Endothelial cell (in vitro differentiated cells): ENCODE measurements around the gene SNCAIP. TPM values are rescaled to one million over a fixed set of nuclear protein-coding genes. Genes with fewer than 3 reads are reported as not detected.

Experiments
- DNase-seq: peaks from one replicate; pipeline ENCODE4 v3.0.0; 2021; ENCODE audit warnings: low spot score
- H3K27ac Mint-ChIP-seq: one replicate; pipeline ENCODE4 v1.8.0; 2021; ENCODE audit warnings: mixed read lengths, inconsistent platforms; ENCODE audit not compliant: unreplicated experiment
- H3K27me3 Mint-ChIP-seq: one replicate; pipeline ENCODE4 v1.8.0; 2021; ENCODE audit warnings: mild to moderate bottlenecking, moderate library complexity, mixed read lengths, inconsistent platforms; ENCODE audit not compliant: unreplicated experiment
- H3K36me3 Mint-ChIP-seq: one replicate; pipeline ENCODE4 v1.8.0; 2021; ENCODE audit warnings: mild to moderate bottlenecking, low read depth, mixed read lengths, inconsistent platforms; ENCODE audit not compliant: unreplicated experiment
- H3K4me1 Mint-ChIP-seq: one replicate; pipeline ENCODE4 v1.8.0; 2021; ENCODE audit warnings: mild to moderate bottlenecking, mixed read lengths, inconsistent platforms; ENCODE audit not compliant: unreplicated experiment
- H3K4me3 Mint-ChIP-seq: one replicate; pipeline ENCODE4 v1.8.0; 2021; ENCODE audit warnings: mild to moderate bottlenecking, mixed read lengths, inconsistent platforms; ENCODE audit not compliant: unreplicated experiment
- H3K9me3 Mint-ChIP-seq: one replicate; pipeline ENCODE4 v1.8.0; 2021; ENCODE audit warnings: mixed read lengths, inconsistent platforms; ENCODE audit not compliant: unreplicated experiment
- total RNA-seq: library from RNA; stranded (reverse); fragmentation: NEBNext Ultra II Directional; extraction: Animal tissue kit (Norgen Biotek cat#: 25700); gene quantifications from one replicate; pipeline ENCODE4 v1.2.1, GENCODE V29; 2021; ENCODE audit not compliant: unreplicated experiment
- TF ChIP-seq, protein P1 (sequence below): fragments of 200-600 bp; sonication (generic); IDR thresholded peaks from one replicate; pipeline ENCODE4 v1.5.0; 2021; ENCODE audit warnings: antibody characterized with exemption; ENCODE audit not compliant: unreplicated experiment

Gene SNCAIP
- total RNA-seq, 1 donor from 2014 or later: 254 TPM

- Mint-ChIP-seq H3K27me3 (peaks cover 2% of the 10 kb centered on the region), H3K27ac (no peak overlapping the region), H3K36me3 (peaks cover 54% of the 10 kb centered on the region), H3K9me3 (no peaks in the 10 kb centered on the region), H3K4me1 (peaks cover 35% of the 10 kb centered on the region), H3K4me3 (no peak overlapping the region)
- TF ChIP-seq, protein P1, sequence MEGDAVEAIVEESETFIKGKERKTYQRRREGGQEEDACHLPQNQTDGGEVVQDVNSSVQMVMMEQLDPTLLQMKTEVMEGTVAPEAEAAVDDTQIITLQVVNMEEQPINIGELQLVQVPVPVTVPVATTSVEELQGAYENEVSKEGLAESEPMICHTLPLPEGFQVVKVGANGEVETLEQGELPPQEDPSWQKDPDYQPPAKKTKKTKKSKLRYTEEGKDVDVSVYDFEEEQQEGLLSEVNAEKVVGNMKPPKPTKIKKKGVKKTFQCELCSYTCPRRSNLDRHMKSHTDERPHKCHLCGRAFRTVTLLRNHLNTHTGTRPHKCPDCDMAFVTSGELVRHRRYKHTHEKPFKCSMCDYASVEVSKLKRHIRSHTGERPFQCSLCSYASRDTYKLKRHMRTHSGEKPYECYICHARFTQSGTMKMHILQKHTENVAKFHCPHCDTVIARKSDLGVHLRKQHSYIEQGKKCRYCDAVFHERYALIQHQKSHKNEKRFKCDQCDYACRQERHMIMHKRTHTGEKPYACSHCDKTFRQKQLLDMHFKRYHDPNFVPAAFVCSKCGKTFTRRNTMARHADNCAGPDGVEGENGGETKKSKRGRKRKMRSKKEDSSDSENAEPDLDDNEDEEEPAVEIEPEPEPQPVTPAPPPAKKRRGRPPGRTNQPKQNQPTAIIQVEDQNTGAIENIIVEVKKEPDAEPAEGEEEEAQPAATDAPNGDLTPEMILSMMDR: no peak
- no peak for DNase-seq
Observed at GRCh38 chr5:122321921-122322320, 9.9 kb downstream of the SNCAIP start.

DNA sequence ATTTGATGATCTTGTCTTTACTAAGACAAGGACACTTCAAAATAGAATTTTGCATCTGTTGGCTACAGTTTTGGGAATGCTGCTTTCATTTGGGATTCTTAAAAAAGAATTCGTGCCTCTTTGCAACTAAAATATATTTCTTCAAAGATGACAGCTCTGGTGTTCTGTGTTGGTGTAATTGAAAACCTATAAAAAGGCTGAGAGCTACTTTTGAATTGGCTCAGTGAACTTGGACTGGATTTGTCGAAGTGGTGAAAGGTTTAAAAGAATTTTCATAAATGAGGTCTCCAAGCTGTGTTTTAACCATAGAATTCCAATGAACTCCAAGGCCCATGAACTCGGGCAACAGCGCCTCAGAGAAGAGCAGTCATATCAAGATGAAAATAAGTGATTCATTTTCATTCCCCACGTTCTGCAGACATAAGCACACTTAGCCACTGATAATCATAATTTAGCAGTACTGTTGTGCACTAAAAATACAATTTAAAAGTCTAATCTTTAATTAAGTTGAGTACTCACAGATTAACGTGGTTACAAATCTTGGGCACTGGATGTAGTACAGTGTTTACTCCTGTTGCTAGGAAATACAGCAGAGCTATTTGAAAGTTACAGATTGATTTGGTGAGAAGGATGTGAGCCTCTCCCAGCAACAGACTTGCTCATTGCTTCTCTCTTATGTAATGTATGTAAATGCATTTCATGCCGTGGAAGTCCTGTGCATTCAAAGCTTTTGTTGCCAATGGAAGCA, 10.9 kb downstream of the SNCAIP start:
- no peak for DNase-seq
- H3K9me3 Mint-ChIP-seq: no peaks in the 10 kb centered on the region
- H3K27ac Mint-ChIP-seq: no peak overlapping the region
- H3K27me3 Mint-ChIP-seq: peaks cover 2% of the 10 kb centered on the region
- H3K36me3 Mint-ChIP-seq: peaks cover 48% of the 10 kb centered on the region
- TF ChIP-seq, protein P1: no peak
- H3K4me3 Mint-ChIP-seq: no peak overlapping the region
- H3K4me1 Mint-ChIP-seq: peaks cover 35% of the 10 kb centered on the region

- H3K27me3 Mint-ChIP-seq: peaks cover 2% of the 10 kb centered on the region
- H3K4me1 Mint-ChIP-seq: peaks cover 35% of the 10 kb centered on the region
Observed at GRCh38 chr5:122323738-122324137, 11.7 kb downstream of the SNCAIP start.

GRCh38 chr5:122327110-122327509, 15.1 kb downstream of the SNCAIP start:
- Mint-ChIP-seq H3K4me3 (no peak overlapping the region), H3K27me3 (peaks cover 2% of the 10 kb centered on the region), H3K9me3 (no peaks in the 10 kb centered on the region), H3K27ac (no peak overlapping the region), H3K36me3 (peaks cover 18% of the 10 kb centered on the region), H3K4me1 (peaks cover 41% of the 10 kb centered on the region)
- DNase-seq: no peak
- TF ChIP-seq, protein P1: no peak

More at GRCh38 chr5:122323738-122324137, 11.7 kb downstream of the SNCAIP start:
- H3K9me3 Mint-ChIP-seq: no peaks in the 10 kb centered on the region
- TF ChIP-seq, protein P1: no peak
- H3K27ac Mint-ChIP-seq: no peak overlapping the region
- no peak overlapping the region for H3K4me3 Mint-ChIP-seq
- peaks cover 41% of the 10 kb centered on the region for H3K36me3 Mint-ChIP-seq
- no peak for DNase-seq

GRCh38 chr5:122330881-122331280, 18.8 kb downstream of the SNCAIP start:
- Mint-ChIP-seq H3K27me3 (no peaks in the 10 kb centered on the region), H3K36me3 (peaks cover 4% of the 10 kb centered on the region), H3K4me1 (peaks cover 42% of the 10 kb centered on the region), H3K4me3 (no peak overlapping the region), H3K9me3 (no peaks in the 10 kb centered on the region), H3K27ac (no peak overlapping the region)
- no peak for DNase-seq
- TF ChIP-seq, protein P1: no peak
